Kidney epithelial cell (primary cell): ENCODE data around the gene SETD2. TPM values are rescaled to one million over a fixed set of nuclear protein-coding genes. Genes with fewer than 3 reads are reported as not detected.

Experiments
- DNase-seq: peaks from one replicate; pipeline ENCODE4 v3.0.0-alpha.2; 2010; ENCODE audit warnings: low read depth
- H3K27me3 ChIP-seq: 2 replicates; pipeline ENCODE4 v1.6.0; 2011; ENCODE audit warnings: low read length; ENCODE audit not compliant: control insufficient read depth, insufficient read depth
- H3K36me3 ChIP-seq: 2 replicates; pipeline ENCODE4 v1.5.1; 2011; ENCODE audit warnings: low read length; ENCODE audit not compliant: control insufficient read depth, insufficient read depth
- H3K4me3 ChIP-seq: 2 replicates; pipeline ENCODE4 v1.5.1; 2011; ENCODE audit warnings: low read depth, mild to moderate bottlenecking, control low read depth, low read length
- total RNA-seq: library from RNA; depleted of rRNA; stranded (reverse); fragments of >200 nt; gene quantifications from 2 replicates; pipeline ENCODE4 v1.2.3, GENCODE V29; 2015
- TF ChIP-seq, protein P1 (sequence below): IDR thresholded peaks from 2 replicates; pipeline ENCODE4 v1.5.1; 2011; ENCODE audit warnings: mild to moderate bottlenecking, moderate library complexity, low read length, control low read depth, inconsistent platforms; ENCODE audit not compliant: insufficient read depth, poor library complexity, severe bottlenecking

SETD2 gene
- total RNA-seq, 1 donor from 2014 or later = 31.1 TPM

DNA sequence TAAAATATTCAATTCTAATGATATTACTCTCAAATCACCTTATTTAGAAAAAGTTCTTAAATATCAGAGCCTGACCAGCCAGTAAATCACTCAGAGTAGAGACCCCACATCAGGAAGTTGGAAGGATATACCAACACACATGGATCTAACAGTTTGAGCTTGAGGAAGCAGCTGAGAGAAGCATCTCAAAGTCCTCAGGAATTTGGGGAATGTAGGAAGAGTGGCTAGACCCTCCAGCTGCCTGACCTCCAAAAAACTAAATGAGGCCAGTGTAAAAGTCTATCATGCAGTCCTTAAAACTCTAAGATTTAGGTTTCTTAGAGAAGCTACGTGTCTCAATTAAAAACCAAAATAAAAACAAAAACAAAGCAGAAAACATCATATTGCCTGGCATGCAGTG, 55.4 kb downstream of the SETD2 start:
- no peak for DNase-seq
- Histone ChIP-seq H3K4me3 (no peak overlapping the region), H3K27me3 (no peaks in the 10 kb centered on the region), H3K36me3 (no peaks in the 10 kb centered on the region)
- TF ChIP-seq, protein P1, sequence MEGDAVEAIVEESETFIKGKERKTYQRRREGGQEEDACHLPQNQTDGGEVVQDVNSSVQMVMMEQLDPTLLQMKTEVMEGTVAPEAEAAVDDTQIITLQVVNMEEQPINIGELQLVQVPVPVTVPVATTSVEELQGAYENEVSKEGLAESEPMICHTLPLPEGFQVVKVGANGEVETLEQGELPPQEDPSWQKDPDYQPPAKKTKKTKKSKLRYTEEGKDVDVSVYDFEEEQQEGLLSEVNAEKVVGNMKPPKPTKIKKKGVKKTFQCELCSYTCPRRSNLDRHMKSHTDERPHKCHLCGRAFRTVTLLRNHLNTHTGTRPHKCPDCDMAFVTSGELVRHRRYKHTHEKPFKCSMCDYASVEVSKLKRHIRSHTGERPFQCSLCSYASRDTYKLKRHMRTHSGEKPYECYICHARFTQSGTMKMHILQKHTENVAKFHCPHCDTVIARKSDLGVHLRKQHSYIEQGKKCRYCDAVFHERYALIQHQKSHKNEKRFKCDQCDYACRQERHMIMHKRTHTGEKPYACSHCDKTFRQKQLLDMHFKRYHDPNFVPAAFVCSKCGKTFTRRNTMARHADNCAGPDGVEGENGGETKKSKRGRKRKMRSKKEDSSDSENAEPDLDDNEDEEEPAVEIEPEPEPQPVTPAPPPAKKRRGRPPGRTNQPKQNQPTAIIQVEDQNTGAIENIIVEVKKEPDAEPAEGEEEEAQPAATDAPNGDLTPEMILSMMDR = no peak

DNA sequence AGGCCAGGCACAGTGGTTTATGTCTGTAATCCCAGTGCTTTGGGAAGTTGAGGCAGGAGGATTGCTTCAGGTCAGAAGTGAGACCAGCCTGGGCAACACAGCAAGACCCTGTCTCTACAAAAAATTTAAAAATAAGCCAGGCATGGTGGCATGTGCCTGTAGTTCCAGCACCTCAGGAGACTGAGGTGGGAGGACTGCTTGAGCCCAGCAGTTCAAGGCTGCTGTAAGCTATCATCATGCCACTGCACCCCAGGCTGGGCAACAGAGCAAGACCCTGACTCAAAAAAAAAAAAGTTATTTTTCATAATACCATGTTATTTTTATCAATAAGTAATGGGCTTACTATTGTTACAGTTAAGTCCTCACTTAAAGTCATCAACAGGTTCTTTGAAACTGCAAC, 59.7 kb downstream of the SETD2 start:
- no peaks in the 10 kb centered on the region for H3K27me3 ChIP-seq
- no peak overlapping the region for H3K4me3 ChIP-seq
- no peaks in the 10 kb centered on the region for H3K36me3 ChIP-seq
- DNase-seq = no peak
- TF ChIP-seq, protein P1 = no peak

DNA sequence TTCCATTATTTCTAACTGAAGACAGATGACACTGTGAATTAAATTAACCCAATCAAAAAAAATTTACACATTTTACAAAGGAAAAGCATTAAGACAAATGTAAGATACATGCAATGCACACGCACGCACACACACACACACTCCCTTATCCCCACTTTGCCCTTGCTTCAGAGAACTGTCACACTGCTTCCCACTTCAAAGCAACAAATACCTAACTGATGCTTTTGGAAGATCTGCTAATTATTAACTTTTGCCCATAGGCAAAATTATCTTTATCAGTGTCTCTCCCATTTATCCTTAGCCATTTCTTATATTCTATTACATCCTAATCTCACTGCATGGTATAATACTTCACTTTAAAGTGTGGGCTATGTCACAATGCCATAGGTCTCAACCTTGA, 60.3 kb downstream of the SETD2 start:
- H3K4me3 ChIP-seq = no peak overlapping the region

DNA sequence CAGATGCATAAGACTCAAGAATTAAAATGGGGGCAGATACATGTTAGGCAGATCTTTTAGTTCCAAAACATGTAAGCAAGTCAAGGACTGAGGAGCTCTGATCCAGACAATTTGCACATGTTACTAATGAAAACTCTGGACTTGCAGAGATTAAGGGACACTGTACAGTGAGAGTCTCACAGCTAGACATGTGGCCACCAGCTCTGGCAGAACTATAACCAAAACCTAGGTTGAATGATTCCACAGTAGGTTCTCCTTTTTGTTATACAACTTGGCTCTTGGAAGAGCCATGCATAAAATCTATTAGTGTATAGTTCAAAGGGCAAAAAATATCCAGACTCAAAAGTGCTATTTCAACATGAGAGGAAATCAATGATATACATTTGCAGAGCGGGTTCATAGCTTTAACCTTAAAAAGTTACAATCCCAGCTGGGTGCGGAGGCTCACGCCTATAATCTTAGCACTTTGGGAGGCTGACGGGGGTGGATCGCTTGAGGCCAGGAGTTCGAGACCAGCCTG, 61.8 kb downstream of the SETD2 start:
- no peaks in the 10 kb centered on the region for H3K36me3 ChIP-seq
- H3K4me3 ChIP-seq = no peak overlapping the region
- DNase-seq = no peak
- TF ChIP-seq, protein P1 = no peak
- H3K27me3 ChIP-seq = no peaks in the 10 kb centered on the region

More for the DNA sequence above, 60.3 kb downstream of the SETD2 start:
- no peaks in the 10 kb centered on the region for H3K27me3 ChIP-seq
- no peak for DNase-seq
- H3K36me3 ChIP-seq = no peaks in the 10 kb centered on the region
- TF ChIP-seq, protein P1 = no peak

DNA sequence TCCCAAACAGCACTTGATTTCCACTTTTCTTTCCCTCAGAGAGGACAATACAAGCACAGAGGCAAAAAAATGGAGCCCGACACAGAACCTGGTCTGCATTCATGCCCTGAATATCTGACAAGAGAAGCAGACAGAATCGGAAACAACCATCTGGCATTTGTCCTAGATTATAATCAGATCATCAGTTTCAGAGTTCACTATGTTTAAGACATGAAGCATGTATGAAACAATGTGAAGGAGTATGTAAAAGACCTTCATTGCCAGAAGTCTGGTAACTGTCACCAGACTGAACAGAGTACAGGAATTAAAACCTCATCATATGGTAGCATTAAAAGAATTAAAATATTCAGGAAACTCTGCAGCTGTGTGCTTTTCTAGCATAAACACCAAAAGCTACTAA, 65.0 kb downstream of the SETD2 start:
- H3K27me3 ChIP-seq = no peaks in the 10 kb centered on the region
- no peak for DNase-seq
- TF ChIP-seq, protein P1 = no peak
- H3K36me3 ChIP-seq = no peaks in the 10 kb centered on the region
- no peak overlapping the region for H3K4me3 ChIP-seq

DNA sequence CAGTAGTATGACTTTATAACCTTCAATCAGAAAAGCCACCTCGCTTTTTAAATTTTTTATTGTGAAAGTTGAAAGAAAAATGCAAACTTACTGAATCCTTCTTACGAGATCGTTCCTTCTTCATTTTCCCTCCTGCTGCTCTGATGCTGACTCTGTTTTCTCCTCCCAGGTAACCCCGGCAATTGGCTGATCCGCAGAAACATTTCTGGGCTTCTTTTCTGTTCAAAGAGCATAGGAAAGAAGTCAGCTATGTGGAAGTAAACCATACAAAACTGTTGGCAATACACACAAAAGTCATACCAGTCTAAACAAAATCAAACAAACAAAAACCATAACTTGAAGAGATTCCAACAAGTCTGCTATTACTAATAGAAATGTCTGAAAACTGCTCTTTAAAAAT, 66.0 kb downstream of the SETD2 start:
- Histone ChIP-seq H3K36me3 (no peaks in the 10 kb centered on the region), H3K27me3 (no peaks in the 10 kb centered on the region), H3K4me3 (no peak overlapping the region)
- TF ChIP-seq, protein P1 = no peak
- DNase-seq = no peak
